GM21515 (cell line): Measurements from ENCODE around the gene PLPPR5.
"Not testable (repeated sequence)": the region's sequence is repeated elsewhere in the genome, so short reads cannot be mapped to it uniquely, and the experiment has no call there.

Experiments used
- ATAC-seq: cut with Tn5 transposase; IDR thresholded peaks from one replicate; pipeline ENCODE4 v1.9.1; 2021; ENCODE audit not compliant: unreplicated experiment

PLPPR5 gene

GRCh38 chr1:99004861-99005442 lies at the start of gene PLPPR5:
PLPPR5 (minus strand) TSS chr1:99004861; CDS start chr1:99004671, 190 bp downstream.
- no peak for ATAC-seq

GRCh38 chr1:99051611-99052283 lies 47.1 kb upstream of the PLPPR5 start:
- no peak for ATAC-seq

- ATAC-seq: no peak
These were observed 45.1 kb upstream of the PLPPR5 start for GRCh38 chr1:99049745-99050144.

- not testable (repeated sequence) for ATAC-seq
These were observed 32.1 kb upstream of the PLPPR5 start for GRCh38 chr1:99036746-99037145.

GRCh38 chr1:99018313-99018712 lies 13.7 kb upstream of the PLPPR5 start:
- ATAC-seq: no peak

- ATAC-seq: no peak
These were observed 13.0 kb upstream of the PLPPR5 start for GRCh38 chr1:99017655-99018054.

GRCh38 chr1:99010679-99011078 lies 6.0 kb upstream of the PLPPR5 start:
- no peak for ATAC-seq

- ATAC-seq: no peak
These were observed 2.7 kb upstream of the PLPPR5 start for GRCh38 chr1:99007366-99007765.

GRCh38 chr1:99005537-99005942 lies 879 bp upstream of the PLPPR5 start:
- no peak for ATAC-seq

- ATAC-seq: no peak
These were observed 304 bp downstream of the PLPPR5 start for GRCh38 chr1:99004254-99004860.

GRCh38 chr1:99003581-99004253 lies 944 bp downstream of the PLPPR5 start:
- ATAC-seq: no peak

GRCh38 chr1:98992844-98993243 lies 11.8 kb downstream of the PLPPR5 start:
- ATAC-seq: no peak

GRCh38 chr1:98991127-98992012 lies 13.3 kb downstream of the PLPPR5 start:
- no peak for ATAC-seq

- ATAC-seq: no peak
These were observed 15.1 kb downstream of the PLPPR5 start for GRCh38 chr1:98989556-98989907.

- no peak for ATAC-seq
These were observed 15.6 kb downstream of the PLPPR5 start for GRCh38 chr1:98988904-98989555.

GRCh38 chr1:98985687-98986086 lies 19.0 kb downstream of the PLPPR5 start:
- ATAC-seq: no peak

- ATAC-seq: no peak
These were observed 22.6 kb downstream of the PLPPR5 start for GRCh38 chr1:98981917-98982513.

- ATAC-seq: no peak
These were observed 25.2 kb downstream of the PLPPR5 start for GRCh38 chr1:98979463-98979862.

GRCh38 chr1:98975810-98976209 lies 28.9 kb downstream of the PLPPR5 start:
- no peak for ATAC-seq

GRCh38 chr1:98975113-98975512 lies 29.5 kb downstream of the PLPPR5 start:
- ATAC-seq: no peak
